Sigmoid colon (tissue), 4 donors: ENCODE measurements around the gene LSM5.

ENCODE experiments used
- CTCF ChIP-seq, 4 experiments: fragments of 450-650 bp in 3 of 4; fragments of 200-600 bp in 1 of 4; IDR thresholded peaks; one replicate each; pipeline ENCODE4 v1.5.1; 2016 to 2019; ENCODE audit warnings: antibody characterized with exemption in 4 of 4, mild to moderate bottlenecking in 3 of 4, moderate library complexity in 2 of 4
- EP300 ChIP-seq, 4 donors: sonication (generic); formaldehyde crosslinking; IDR thresholded peaks; one replicate each; pipeline ENCODE4 v1.6.1; 2017; ENCODE audit warnings: antibody characterized with exemption in 4 of 4
- POLR2AphosphoS5 ChIP-seq, 4 donors: sonication (generic); formaldehyde crosslinking; IDR thresholded peaks; one replicate each; pipeline ENCODE4 v1.6.1; 2017; ENCODE audit warnings: antibody characterized with exemption in 4 of 4

DNA sequence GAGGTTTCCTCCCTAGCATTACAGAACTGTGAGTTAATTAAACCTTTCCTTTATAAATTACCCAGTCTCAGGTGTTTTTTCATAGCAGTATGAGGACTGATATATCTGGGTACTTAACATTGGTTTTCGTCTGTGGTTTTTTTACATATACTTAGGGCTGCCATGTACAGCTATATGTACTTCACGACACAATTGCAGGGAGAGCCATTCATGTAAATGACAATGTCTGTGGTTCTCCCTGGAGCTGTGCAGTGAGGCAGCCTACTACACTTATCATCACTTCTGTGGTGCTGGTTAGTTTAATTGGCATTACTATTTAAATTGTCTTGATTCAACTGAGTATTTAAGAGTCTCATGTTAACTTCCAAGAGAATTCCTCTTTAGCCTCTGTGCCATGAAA is 45.8 kb upstream of the LSM5 start:
- TF ChIP-seq CTCF (IDR thresholded peaks at IDR 0.05) (no peak), EP300 (IDR thresholded peaks at IDR 0.05) (no peak), POLR2AphosphoS5 (IDR thresholded peaks at IDR 0.05) (no peak)
